SIG-M5 treated with dmso at 0.1 percent for 504 hours (cell line): ENCODE measurements around the gene PPP3R1.

Experiments used
- DNase-seq: peaks from one replicate; lab custom pipeline; 2025; ENCODE audit not compliant: unreplicated experiment; lab: John Stamatoyannopoulos, UW

Gene PPP3R1

GRCh38 chr2:68157002-68157401 is 95.3 kb downstream of the PPP3R1 start:
- peak; percentile 45 for DNase-seq

DNA sequence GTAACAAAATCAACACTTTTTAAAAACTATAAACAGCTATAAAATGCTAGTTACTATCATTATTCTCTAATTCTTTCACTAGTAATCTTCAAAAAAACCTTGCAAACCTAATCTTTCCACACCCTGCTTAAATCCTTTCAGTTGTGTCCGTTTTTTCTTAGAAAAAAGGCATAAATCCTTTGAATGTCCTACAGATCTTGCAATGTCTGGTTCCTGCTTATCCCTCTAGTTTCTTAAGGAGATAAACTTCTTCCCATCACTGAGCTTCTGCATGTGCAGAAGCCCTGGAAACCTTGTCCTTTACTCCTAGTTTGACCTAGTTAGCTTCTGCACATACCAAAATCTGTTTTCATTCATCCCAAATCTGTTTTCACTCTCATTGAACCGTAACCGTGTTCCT is 95.9 kb downstream of the PPP3R1 start:
- no peak for DNase-seq

GRCh38 chr2:68155618-68156017 is 96.7 kb downstream of the PPP3R1 start:
- no peak for DNase-seq

DNA sequence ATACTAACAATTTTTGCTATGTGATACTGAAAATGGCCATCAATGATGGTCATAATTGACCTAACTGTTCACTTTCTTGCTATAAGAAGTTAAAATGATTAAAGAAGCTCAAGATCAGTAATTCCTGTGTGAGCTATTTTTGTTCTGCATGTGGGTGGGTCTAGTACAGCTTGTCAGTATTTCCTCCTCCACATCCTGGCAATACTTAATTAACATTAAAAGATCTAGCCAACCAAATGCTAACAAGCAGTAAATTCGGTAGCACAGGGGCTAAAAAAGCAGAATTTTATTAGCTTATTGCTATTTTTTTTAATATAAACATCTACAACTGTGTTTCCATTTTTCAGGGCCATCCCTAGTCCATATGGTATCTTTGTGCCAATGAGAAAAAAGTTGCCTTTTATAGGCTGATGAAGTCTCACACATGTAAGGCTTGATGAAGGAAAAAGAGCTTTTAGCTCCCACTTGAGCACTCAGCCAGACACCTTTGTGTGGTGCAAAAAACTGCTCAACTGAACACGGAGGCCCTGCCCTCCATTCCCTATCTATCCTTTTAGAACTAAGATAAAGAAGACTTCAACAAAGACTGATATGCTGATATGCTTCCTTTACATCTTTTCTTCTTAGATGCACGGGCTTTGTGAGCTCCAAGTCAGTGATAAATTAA is 99.5 kb downstream of the PPP3R1 start:
- DNase-seq: no peak

DNA sequence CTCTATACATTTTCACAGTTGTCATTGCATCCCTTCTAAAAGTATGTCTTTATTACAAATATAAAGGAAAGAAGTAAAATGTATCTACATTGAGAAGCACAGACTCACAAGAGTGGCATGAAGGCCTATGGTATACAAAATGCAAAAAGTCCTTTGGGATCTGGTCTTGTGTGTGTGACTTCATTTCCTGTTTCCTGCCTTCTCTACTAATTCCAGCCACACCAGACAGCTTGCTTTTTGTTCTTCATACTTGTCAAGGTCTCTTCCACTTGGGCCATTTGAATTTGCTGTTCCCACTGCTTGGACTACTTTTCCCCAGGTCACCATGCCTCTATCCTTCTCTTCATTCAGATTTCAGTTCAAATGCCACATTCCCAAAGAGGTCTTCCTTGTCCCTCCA is 101.3 kb downstream of the PPP3R1 start:
- no peak for DNase-seq

DNA sequence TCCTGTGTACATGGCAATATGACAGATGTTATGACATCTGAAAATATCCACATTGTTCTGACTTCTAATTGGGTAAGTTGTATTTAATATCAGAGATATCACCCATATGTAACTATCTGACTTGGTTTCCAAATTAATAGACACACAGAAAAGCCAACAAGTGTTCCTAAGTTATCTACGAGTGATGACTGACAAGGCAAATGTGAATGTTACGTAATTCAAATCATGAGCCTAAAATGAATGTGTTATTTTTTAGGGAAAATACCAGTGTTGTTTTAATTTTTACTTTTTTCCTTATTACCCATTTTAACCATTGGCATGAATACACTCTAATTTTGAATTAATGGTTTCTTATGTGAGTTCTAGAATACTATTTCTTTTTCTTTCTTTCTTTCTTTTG is 110.5 kb downstream of the PPP3R1 start:
- DNase-seq: no peak

DNA sequence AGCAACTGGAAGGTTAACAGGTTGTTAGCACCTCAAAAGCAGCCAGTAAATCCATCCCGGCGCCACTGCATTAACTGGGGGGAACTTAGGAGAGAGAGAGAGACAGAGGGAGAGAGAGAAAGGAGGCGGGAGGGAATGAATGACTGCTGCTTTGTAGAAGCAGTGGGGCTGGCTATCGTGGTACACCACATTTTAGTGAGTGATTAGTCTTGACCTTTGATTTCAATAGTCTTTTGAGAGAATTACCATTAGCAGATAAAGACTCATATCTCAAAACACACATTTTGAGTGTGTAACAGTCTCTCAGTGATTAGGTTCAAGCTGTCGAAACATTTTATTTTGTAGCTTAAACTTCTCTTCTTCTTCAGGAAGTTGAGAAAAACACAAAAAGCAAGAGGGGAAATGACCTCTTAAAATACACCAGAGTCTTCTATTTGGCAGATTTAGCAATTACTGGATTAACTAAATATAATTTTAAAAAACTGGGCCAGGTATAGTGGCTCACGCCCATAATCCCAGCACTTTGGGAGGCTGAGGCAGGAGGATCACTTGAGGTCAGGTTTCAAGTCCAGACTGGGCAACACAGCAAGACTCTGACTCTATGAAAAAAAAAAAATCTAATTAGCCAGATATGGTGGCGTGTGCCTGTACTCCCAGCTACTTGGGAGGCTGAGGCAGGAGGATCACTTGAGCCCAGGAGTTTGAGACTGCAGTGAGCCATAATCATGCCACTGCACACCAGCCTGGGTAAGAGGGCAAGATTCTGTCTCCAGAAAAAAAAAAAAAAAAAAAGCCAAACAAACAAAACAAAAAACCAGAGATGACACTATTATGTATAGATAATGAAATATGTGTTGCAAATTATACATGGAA is 116.6 kb downstream of the PPP3R1 start:
- DNase-seq: no peak

DNA sequence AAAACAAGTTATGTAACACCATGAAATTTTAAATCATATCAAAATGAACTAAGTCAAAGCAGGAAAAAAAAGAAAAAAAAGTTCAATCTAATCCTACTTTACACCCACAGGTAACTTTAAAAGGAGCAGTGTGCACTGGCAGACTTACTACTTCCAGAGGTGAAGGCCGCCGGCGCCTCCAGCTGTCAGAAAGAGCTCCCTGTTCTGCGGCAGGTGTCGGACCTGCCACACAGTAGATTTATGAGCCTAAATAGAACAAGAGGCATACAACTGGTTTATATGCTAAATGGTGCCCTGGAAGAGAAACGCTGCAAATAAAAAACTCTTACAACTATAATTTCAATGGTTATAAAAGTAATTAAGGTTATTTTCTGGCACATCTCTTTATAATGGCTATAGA is 117.8 kb downstream of the PPP3R1 start:
- DNase-seq: no peak

DNA sequence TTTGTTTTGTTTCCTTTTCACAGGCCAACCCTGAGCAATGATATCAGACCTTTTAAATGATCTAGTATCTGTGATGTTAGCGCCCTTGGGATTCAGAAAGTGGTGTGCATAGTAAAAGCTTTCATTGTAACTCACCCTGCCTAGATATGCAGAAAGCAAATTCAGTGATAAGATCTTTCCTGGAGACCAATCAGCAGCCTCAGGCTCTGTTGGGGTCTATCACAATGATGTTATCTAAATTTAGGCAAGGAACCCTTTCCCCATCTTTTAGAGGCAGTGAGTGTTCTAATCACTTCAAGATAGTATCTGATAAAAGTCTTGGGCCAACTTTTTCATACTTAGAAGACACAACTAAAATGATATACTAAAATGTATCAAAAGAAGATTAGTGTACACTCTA is 118.2 kb downstream of the PPP3R1 start:
- DNase-seq: no peak
